NCI-H1092 treated with DMSO at 0.1 percent for 48 hours (cell line): ENCODE measurements around the gene DNASE2.
"Not testable (repeated sequence)": the region's sequence is repeated elsewhere in the genome, so short reads cannot be mapped to it uniquely, and the experiment has no call there.

ENCODE experiments used
- DNase-seq: peaks from one replicate; lab custom pipeline; 2025; lab: John Stamatoyannopoulos, UW

The DNASE2 gene

GRCh38 chr19:12881172-12881808, at the start of gene DNASE2:
Gene DNASE2 (minus strand): TSS chr19:12881449. CDS start chr19:12881375, 74 bp downstream.
- peak; percentile 91 for DNase-seq

GRCh38 chr19:12930002-12930645, 48.9 kb upstream of the DNASE2 start:
- DNase-seq: no peak

GRCh38 chr19:12924621-12925310, 43.5 kb upstream of the DNASE2 start:
- DNase-seq: no peak

GRCh38 chr19:12922959-12923358, 41.7 kb upstream of the DNASE2 start:
- no peak for DNase-seq

GRCh38 chr19:12921047-12921446, 39.8 kb upstream of the DNASE2 start:
- DNase-seq: no peak

GRCh38 chr19:12918253-12918652, 37.0 kb upstream of the DNASE2 start:
- DNase-seq: no peak

- not testable (repeated sequence) for DNase-seq
Observed at GRCh38 chr19:12915860-12916259, 34.6 kb upstream of the DNASE2 start.

GRCh38 chr19:12913851-12914690, 32.8 kb upstream of the DNASE2 start:
- peak; percentile 60 for DNase-seq

GRCh38 chr19:12913011-12913561, 31.8 kb upstream of the DNASE2 start:
- peak; percentile 100 for DNase-seq

- peak; percentile 97 for DNase-seq
Observed at GRCh38 chr19:12912571-12912970, 31.3 kb upstream of the DNASE2 start.

GRCh38 chr19:12907166-12907565, 25.9 kb upstream of the DNASE2 start:
- DNase-seq: no peak

GRCh38 chr19:12899891-12900518, 18.8 kb upstream of the DNASE2 start:
- DNase-seq: no peak

- DNase-seq: no peak
Observed at GRCh38 chr19:12896460-12896859, 15.2 kb upstream of the DNASE2 start.

GRCh38 chr19:12893582-12893981, 12.3 kb upstream of the DNASE2 start:
- DNase-seq: no peak

GRCh38 chr19:12891553-12892021, 10.3 kb upstream of the DNASE2 start:
- no peak for DNase-seq

- DNase-seq: peak; percentile 99
Observed at GRCh38 chr19:12890787-12891552, 9.7 kb upstream of the DNASE2 start, which contains the start of gene GCDH. Gene GCDH (plus strand): TSS chr19:12891160. CDS start chr19:12891305, 145 bp downstream.

GRCh38 chr19:12890299-12890786, 9.1 kb upstream of the DNASE2 start:
- DNase-seq: not testable (repeated sequence)

- DNase-seq: no peak
Observed at GRCh38 chr19:12888006-12888603, 6.9 kb upstream of the DNASE2 start.

- DNase-seq: no peak
Observed at GRCh38 chr19:12886969-12887747, 5.9 kb upstream of the DNASE2 start, which contains the start of gene KLF1. Gene KLF1 (minus strand): TSS chr19:12887201. CDS start chr19:12887140, 61 bp downstream.
